K562 (cell line): Measurements from ENCODE around the gene LMBR1L. TPM values are rescaled to one million over a fixed set of nuclear protein-coding genes. Genes with fewer than 3 reads are reported as not detected.

Experiments used
- ARHGAP35 ChIP-seq: fragments of 450-650 bp; IDR thresholded peaks from 2 replicates; pipeline ENCODE4 v1.6.1; 2018; ENCODE audit not compliant: partially characterized antibody
- CREB5 ChIP-seq: fragments of 250-450 bp; sonication (Bioruptor Pico); IDR thresholded peaks from 2 replicates; pipeline ENCODE4 v1.5.0; 2020; ENCODE audit warnings: mild to moderate bottlenecking
- GABPB2 ChIP-seq: fragments of 250-450 bp; sonication (Bioruptor Pico); conservative IDR thresholded peaks from 2 replicates; pipeline ENCODE4 v1.5.1; 2021; ENCODE audit warnings: mild to moderate bottlenecking
- GMEB1 ChIP-seq: fragments of 250-450 bp; sonication (Bioruptor Pico); IDR thresholded peaks from 2 replicates; pipeline ENCODE4 v1.4.0; 2020; ENCODE audit warnings: mild to moderate bottlenecking
- HEY1 ChIP-seq: fragments of 250-450 bp; sonication (Bioruptor Pico); IDR thresholded peaks from 2 replicates; pipeline ENCODE4 v1.5.0; 2020; ENCODE audit warnings: mild to moderate bottlenecking, moderate library complexity, borderline replicate concordance
- KDM4B ChIP-seq, 2 experiments: fragments of 450-650 bp in 1 of 2; sonication (generic) in 1 of 2; IDR thresholded peaks; 2 replicates each; pipeline ENCODE4 v1.6.1; 2016 to 2017; ENCODE audit warnings: borderline replicate concordance in 2 of 2, antibody characterized with exemption in 1 of 2, low read depth in 1 of 2, mild to moderate bottlenecking in 1 of 2
- KLF6 ChIP-seq: fragments of 250-450 bp; sonication (Bioruptor Pico); IDR thresholded peaks from 2 replicates; pipeline ENCODE4 v1.4.0; 2020; ENCODE audit warnings: mild to moderate bottlenecking, moderate library complexity, borderline replicate concordance
- NFYB ChIP-seq: IDR thresholded peaks from 2 replicates; pipeline ENCODE4 v1.6.1; 2011; ENCODE audit warnings: mild to moderate bottlenecking, moderate library complexity; ENCODE audit not compliant: insufficient read length; ENCODE audit errors: extremely low read depth
- RBM17 ChIP-seq: fragments of 200-400 bp; formaldehyde crosslinking; IDR thresholded peaks from 2 replicates; pipeline ENCODE4 v1.6.1; 2017; ENCODE audit warnings: low read depth, mild to moderate bottlenecking, low read length, borderline replicate concordance
- SMARCA4 ChIP-seq: fragments of 450-650 bp; IDR thresholded peaks from 2 replicates; pipeline ENCODE4 v1.6.1; 2016
- SP2 ChIP-seq: IDR thresholded peaks from 2 replicates; pipeline ENCODE4 v1.6.1; 2011; ENCODE audit warnings: mild to moderate bottlenecking, low read depth, low read length, moderate library complexity; ENCODE audit not compliant: poor library complexity, severe bottlenecking; ENCODE audit errors: extremely low read depth
- VEZF1 ChIP-seq: fragments of 200-800 bp; sonication (Bioruptor generic); IDR thresholded peaks from 2 replicates; pipeline ENCODE4 v1.6.1; 2017; ENCODE audit warnings: missing genetic modification characterization, missing compliant biosample characterization
- ZNF121 ChIP-seq: sonication (generic); formaldehyde crosslinking; conservative IDR thresholded peaks from 2 replicates; pipeline ENCODE4 v1.8.0; 2022; ENCODE audit warnings: missing genetic modification reagents
- polyA plus RNA-seq, 8 experiments: library from polyadenylated mRNA; depleted of rRNA in 4 of 8; stranded (reverse) in 5 of 8; unstranded in 3 of 8; fragments of >200 nt; fragmentation: Nextera tagmentation in 2 of 8; fragmentation: Illumina TruSeq in 1 of 8; extraction: Ambion mirVana in 2 of 8; extraction: Trizol in 1 of 8; gene quantifications; 2 replicates each; pipeline versions ENCODE4 v1.2.1 to v1.2.3, GENCODE V29; 2011 to 2014; ENCODE audit warnings: inconsistent platforms in 1 of 8, missing spikeins in 1 of 8
- total RNA-seq, 7 experiments: library from RNA; depleted of rRNA in 6 of 7; stranded (reverse); fragments of >200 nt in 6 of 7; fragmentation: Illumina TruSeq in 2 of 7; extraction: Trizol in 2 of 7; gene quantifications; 2 replicates each; pipeline versions ENCODE4 v1.2.1 to v1.2.3, GENCODE V29; 2011 to 2021; ENCODE audit warnings: low replicate concordance in 1 of 7

LMBR1L gene
- total and polyA plus RNA-seq, 9 of the 15 experiments (the other 6 are each of a cell fraction or from before 2014, with no cell fraction given) = 2.5 to 57.0 (median 31.1) TPM

GRCh38 chr12:49108958-49109404, 1.7 kb downstream of the LMBR1L start (continued):
- no peak for TF ChIP-seq HEY1 (CRISPR knock-in tag)
- no peak for TF ChIP-seq RBM17
- TF ChIP-seq KLF6 (CRISPR knock-in tag) = no peak
- no peak for TF ChIP-seq ARHGAP35
- TF ChIP-seq SMARCA4 = no peak
- TF ChIP-seq GMEB1 (CRISPR knock-in tag) = no peak
- TF ChIP-seq VEZF1 (CRISPR knock-in tag) = no peak
- TF ChIP-seq CREB5 (CRISPR knock-in tag) = no peak
- no peak for TF ChIP-seq NFYB
- TF ChIP-seq ZNF121 (CRISPR knock-in tag) = no peak
- no peak for TF ChIP-seq KDM4B (IDR thresholded peaks at IDR 0.05; ENCODE audit: borderline replicate concordance in 2 of 2, low read depth in 1 of 2)
- TF ChIP-seq GABPB2 (CRISPR knock-in tag) = no peak
- TF ChIP-seq SP2 = no peak
